ENCODE measurements around the gene LRRC7.

The LRRC7 gene

DNA sequence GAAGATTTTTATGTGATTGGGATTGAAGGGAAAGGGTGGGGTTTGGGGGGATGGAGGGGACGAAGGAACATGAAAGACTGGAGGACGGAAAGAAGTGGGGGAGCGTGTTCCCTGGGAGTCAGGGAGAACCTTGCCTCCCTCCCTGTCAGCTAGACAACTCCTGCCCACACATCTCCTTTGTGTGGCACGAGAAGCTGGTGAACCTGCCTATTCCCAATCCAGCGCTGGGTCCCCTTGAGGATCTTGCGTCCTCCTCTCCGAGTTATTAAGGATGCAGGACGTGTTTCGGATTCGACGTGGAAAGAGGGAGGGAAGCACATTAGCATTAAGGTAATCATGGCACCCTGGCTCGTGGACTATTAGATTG lies 1.4 kb downstream of the LRRC7 start:
- Mint-ChIP-seq H3K4me3 (peak overlapping the region; percentile 66), H3K4me1 (peaks cover 24% of the 10 kb centered on the region), H3K27ac (no peak overlapping the region), H3K9me3 (peaks cover 0 to 5% of the 10 kb centered on the region in 2 donors), H3K27me3 (peaks cover 51% of the 10 kb centered on the region)
- no peak for ATAC-seq
- DNase-seq: no peak

DNA sequence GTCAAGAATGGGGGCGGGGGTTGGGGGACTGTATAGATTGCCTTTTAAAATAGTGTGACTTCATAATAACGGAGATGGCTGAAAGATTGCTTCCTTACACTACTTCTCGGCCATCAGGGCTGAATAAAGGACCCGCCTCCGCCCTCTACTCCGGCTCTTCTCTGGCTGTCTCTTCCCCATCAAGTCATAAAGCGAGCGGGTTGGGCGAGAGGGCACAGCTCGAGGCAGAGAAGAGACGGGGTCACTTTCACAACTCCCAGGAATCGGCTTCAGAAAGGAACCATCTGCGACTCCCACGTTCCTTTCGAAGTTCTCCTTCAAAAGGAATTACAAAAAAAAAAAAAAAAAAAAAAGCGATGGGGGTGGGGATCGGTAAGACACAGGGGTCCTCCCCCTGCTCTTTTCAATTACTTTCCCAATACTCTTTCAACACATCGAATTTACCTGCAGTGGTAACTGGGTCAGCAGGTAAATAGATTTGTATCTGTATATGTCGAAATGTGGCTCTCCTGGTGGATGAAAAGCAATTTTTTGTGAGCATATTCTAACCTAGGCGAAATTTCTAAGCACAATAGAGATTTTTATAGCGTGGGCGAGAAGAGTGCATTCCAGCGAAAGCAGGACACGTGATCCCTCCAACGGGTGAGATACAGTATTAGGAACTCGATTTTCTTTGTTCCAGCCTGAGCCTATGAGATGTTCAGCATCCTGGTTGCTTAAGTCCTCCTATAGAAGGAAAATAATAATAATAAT lies 2.0 kb downstream of the LRRC7 start:
- no peak overlapping the region for H3K27ac Mint-ChIP-seq
- H3K4me1 Mint-ChIP-seq: peaks cover 24% of the 10 kb centered on the region
- no peak for ATAC-seq
- peak overlapping the region; percentile 66 for H3K4me3 Mint-ChIP-seq
- H3K9me3 Mint-ChIP-seq: peaks cover 0 to 5% of the 10 kb centered on the region in 2 donors
- H3K27me3 Mint-ChIP-seq: peaks cover 51% of the 10 kb centered on the region
- no peak for DNase-seq

DNA sequence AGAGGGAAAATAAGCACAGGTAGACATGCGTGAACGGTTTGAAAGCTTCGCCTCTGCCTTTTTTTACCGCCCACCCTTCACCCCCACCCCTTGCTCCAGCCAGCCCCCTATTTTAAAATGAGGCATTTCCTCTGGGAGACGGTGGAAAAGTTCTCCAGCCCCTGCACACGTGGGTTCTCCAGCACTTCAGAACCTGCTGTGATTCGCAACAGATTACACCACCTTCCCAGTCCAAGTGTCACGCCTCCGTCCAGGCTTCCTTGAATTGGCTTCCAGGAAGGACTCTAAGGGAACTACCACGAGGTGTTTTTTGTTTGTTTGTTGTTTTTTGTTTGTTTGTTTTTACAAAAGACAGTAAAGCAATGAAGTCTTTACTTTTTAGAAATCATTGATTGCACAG lies 2.6 kb downstream of the LRRC7 start:
- H3K27ac Mint-ChIP-seq: no peak overlapping the region
- ATAC-seq (no peak), DNase-seq (no peak)
- peaks cover 51% of the 10 kb centered on the region for H3K27me3 Mint-ChIP-seq
- H3K4me1 Mint-ChIP-seq: peaks cover 24% of the 10 kb centered on the region
- H3K9me3 Mint-ChIP-seq: peaks cover 0 to 5% of the 10 kb centered on the region in 2 donors
- H3K4me3 Mint-ChIP-seq: no peak overlapping the region

DNA sequence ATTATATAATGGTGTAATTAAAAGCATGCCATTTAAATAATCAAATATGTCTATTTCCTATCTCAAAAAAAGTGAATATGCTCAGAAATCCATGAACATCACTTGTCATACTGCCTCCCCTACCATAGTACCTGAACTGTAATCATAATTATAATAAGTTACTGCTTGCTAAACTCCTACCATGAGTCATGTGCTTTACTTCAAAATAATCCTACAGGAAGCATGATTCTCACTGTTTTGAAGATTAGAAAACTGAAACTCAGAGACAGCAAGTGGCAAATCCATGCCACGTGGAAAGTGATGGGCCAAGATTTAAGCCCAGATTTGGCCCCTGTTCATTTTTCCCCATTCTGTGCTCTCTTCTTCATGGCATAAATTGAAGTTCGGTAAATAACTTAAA lies 5.2 kb downstream of the LRRC7 start:
- ATAC-seq (no peak), DNase-seq (no peak)
- peaks cover 0 to 5% of the 10 kb centered on the region in 2 donors for H3K9me3 Mint-ChIP-seq
- H3K4me1 Mint-ChIP-seq: peaks cover 16% of the 10 kb centered on the region
- H3K4me3 Mint-ChIP-seq: no peak overlapping the region
- peaks cover 31% of the 10 kb centered on the region for H3K27me3 Mint-ChIP-seq
- no peak overlapping the region for H3K27ac Mint-ChIP-seq

DNA sequence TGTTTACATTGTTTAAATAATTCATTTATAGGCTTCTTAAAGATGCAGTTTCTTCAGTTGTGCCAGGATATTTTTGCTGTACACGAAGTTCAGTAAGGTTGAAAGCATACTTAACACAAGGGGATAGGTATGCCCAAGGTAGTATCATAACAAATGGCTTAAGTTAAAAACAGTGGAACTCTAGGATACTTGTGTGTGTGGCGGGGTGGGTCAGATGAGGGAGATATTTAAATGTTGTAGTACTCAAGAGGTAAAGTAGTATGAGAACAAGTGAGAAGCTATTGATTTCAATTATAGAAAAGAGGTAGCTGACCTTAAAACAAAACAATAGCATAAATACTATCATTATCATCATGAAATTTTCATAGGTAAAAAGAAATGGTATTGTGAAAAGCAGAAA lies 6.2 kb downstream of the LRRC7 start:
- Mint-ChIP-seq H3K27me3 (peaks cover 21% of the 10 kb centered on the region), H3K27ac (no peak overlapping the region), H3K9me3 (peaks cover 0 to 3% of the 10 kb centered on the region in 2 donors), H3K4me3 (no peak overlapping the region), H3K4me1 (peaks cover 8% of the 10 kb centered on the region)
- ATAC-seq: no peak
- DNase-seq: no peak

DNA sequence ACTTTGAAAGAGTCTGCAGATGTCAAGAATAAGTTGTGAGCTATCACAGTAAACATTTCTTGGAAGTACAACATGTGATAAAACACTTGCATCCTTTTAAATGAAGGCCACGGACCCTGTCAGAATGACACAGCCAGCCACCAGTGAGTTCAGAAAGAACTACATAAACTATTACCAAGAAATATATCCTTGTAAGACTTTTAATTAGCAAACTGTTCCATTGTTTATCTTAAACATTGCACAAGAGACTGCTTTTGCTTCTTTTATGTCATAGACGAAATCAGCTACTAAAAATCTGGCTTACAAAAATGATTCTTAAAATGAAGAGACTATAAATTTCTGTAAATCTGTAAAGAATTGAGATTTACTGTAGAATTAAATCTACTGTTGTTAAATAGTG lies 17.9 kb downstream of the LRRC7 start:
- Mint-ChIP-seq H3K9me3 (no peaks in the 10 kb centered on the region), H3K4me3 (no peak overlapping the region), H3K27me3 (no peaks in the 10 kb centered on the region), H3K4me1 (no peaks in the 10 kb centered on the region), H3K27ac (no peak overlapping the region)
- ATAC-seq: no peak
- DNase-seq: no peak

DNA sequence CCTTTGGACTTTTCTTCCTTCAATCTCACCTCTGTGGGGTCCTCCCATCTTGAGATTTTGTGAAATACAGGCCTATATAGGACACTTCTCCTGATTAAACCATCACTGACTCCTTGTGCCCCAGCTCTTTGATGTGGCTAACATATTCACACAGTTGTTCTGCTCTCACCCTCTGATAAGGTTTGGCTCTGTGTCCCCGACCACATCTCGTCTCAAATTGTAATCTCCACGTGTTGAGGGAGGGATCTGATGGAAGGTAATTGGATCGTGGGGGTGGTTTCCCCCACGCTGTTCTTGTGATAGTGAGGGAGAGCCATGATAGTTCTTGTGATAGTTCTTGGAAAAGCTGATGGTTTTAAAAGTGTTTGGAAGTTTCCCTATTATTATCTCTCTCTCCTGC lies 19.7 kb downstream of the LRRC7 start:
- Mint-ChIP-seq H3K27ac (peak overlapping the region in 1 of 2 donors; percentile 6), H3K9me3 (no peaks in the 10 kb centered on the region), H3K4me3 (no peak overlapping the region), H3K4me1 (no peaks in the 10 kb centered on the region), H3K27me3 (no peaks in the 10 kb centered on the region)
- ATAC-seq: no peak
- DNase-seq: no peak

DNA sequence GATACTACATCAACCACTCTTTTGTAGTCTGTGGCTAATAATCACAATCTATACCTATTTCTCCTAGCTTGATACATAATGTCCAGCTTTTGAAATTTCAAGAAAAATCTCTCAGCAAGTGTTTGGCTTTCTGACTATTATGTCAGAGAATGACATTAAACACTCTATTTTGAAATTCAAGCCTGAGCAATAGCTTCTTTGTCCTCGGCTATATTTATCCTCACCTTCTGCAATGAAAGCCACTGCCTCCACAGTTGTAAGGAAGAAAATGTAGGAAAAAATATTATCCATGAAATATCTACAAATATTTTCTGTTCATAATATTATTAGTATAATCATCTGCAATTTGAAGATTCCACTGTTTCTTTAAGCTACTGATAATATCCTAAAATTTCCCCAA lies 22.1 kb downstream of the LRRC7 start:
- ATAC-seq (no peak), DNase-seq (no peak)
- Mint-ChIP-seq H3K4me1 (no peaks in the 10 kb centered on the region), H3K27me3 (no peaks in the 10 kb centered on the region), H3K4me3 (no peak overlapping the region), H3K27ac (no peak overlapping the region), H3K9me3 (no peaks in the 10 kb centered on the region)

DNA sequence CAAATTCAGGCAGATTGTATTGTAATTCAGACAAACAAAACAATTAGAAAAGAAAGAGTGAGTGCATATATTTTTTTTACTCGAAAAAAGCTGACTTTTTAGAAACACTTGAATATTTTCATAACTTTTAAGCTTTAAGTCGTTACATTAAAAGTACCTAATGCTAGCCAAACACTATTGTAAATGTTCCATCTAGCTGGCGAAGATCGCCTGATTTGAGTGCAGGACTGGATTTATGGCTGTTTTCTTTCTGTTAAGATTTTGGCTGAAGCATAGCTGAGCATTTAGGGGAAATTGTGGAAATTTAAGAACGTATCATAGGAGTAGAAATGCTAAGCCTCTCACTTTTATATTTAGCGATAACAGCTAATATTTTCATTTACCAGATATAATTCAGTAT lies 24.6 kb downstream of the LRRC7 start:
- H3K4me3 Mint-ChIP-seq: no peak overlapping the region
- DNase-seq (no peak), ATAC-seq (no peak)
- H3K27ac Mint-ChIP-seq: no peak overlapping the region
- H3K27me3 Mint-ChIP-seq: no peaks in the 10 kb centered on the region
- no peaks in the 10 kb centered on the region for H3K4me1 Mint-ChIP-seq
- no peaks in the 10 kb centered on the region for H3K9me3 Mint-ChIP-seq

DNA sequence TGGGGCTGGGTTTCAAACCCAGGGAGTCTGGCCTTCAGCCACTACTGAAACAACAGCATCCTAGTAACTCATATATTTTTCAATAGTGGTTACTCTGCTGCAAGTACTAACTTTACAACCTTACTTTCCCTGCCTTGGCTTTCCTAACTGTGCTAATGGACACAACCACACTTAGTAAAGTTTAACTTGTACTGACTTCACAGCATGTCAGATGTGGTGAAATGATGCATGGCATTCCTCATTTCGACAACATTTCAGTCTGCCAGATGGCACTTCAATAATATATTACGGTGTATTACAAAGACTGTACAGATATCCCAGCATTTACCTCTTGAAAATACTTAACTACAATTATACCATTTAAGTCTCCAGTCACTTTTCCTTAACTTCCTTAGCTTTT lies 27.8 kb downstream of the LRRC7 start:
- Mint-ChIP-seq H3K4me3 (no peak overlapping the region), H3K27me3 (no peaks in the 10 kb centered on the region), H3K4me1 (no peaks in the 10 kb centered on the region), H3K9me3 (no peaks in the 10 kb centered on the region), H3K27ac (no peak overlapping the region)
- ATAC-seq (no peak), DNase-seq (no peak)

DNA sequence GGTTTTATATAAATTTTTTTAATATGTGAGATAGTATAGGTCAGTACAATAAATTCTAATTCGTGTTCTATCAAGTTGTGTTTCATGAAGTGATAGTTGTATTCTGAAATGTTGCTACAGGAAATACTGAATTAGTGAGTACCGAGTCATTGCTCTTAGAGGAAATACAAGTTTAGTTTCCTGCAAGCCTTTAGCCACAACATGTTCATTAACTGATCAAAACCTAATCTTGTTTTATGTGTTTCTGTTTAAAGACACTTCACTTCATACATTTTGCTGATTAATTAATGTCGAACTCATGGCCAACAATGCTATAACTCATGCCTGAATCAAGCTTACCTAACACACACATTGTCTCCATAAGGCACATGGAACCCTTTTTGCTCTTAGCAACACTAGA lies 43.6 kb downstream of the LRRC7 start:
- ATAC-seq (no peak), DNase-seq (no peak)
- Mint-ChIP-seq H3K27ac (no peak overlapping the region), H3K4me3 (no peak overlapping the region), H3K4me1 (no peaks in the 10 kb centered on the region), H3K9me3 (no peaks in the 10 kb centered on the region), H3K27me3 (no peaks in the 10 kb centered on the region)

DNA sequence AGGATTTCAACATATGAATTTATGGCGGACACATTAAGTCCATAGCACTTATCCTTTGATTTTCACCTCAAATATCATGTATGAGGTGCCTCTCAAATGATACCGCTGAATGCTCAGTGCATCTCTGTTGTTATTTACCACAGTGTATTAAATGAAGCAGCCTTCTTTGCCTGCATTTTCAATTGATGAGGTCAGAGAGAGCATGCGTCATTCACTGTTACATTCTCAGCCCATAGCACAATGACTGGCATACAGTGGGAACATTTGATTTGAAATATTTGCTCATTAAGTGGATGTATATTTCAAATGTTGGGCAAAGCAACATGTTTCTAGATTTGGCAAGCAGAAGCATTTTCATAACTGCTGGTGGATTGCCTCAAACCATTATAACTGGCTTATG lies 45.7 kb downstream of the LRRC7 start:
- no peaks in the 10 kb centered on the region for H3K9me3 Mint-ChIP-seq
- no peak overlapping the region for H3K4me3 Mint-ChIP-seq
- no peak for DNase-seq
- no peak for ATAC-seq
- no peak overlapping the region for H3K27ac Mint-ChIP-seq
- H3K27me3 Mint-ChIP-seq: no peaks in the 10 kb centered on the region
- H3K4me1 Mint-ChIP-seq: no peaks in the 10 kb centered on the region

DNA sequence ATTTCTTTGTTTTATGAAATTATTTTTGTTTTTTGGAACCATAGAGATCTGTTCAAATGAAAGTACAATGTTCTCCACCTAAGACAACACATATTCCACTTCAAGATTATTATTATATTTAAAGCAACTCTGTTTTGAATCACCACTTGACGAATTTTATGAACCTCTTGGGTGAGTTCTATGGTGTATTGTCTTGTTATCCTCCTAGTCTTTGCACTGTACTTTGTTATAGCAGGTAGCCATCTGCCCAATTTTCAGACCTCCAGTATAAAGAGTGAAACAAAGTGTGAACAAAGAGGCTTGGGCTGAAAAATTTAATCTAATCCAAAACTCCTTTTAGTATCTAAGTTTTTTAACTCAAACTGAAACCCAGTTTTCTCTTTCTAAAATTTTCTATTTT lies 71.0 kb downstream of the LRRC7 start:
- ATAC-seq: no peak
- peaks cover 0 to 7% of the 10 kb centered on the region in 2 donors for H3K9me3 Mint-ChIP-seq
- no peak for DNase-seq
- H3K27ac Mint-ChIP-seq: no peak overlapping the region
- no peaks in the 10 kb centered on the region for H3K4me1 Mint-ChIP-seq
- H3K4me3 Mint-ChIP-seq: no peak overlapping the region
- no peaks in the 10 kb centered on the region for H3K27me3 Mint-ChIP-seq

DNA sequence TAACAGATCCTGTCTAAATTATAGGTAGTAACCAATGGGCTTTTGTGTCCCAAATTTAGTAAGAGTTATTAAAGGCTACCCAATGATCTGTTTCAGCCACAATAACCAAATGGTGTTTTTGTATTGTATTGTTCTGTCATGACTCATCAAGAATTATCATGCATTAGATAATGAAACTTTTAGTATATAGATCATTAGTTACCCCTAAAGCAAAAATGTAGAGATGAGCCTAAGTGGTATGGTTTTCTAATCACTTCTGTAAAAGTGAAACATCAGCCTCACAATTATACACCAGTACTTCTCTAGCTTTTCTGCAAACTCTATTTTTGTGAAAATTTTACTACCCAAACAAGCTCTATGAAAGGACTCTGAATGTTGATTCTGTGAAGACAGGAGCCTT lies 71.4 kb downstream of the LRRC7 start:
- H3K27ac Mint-ChIP-seq: peak overlapping the region in 1 of 2 donors; percentile 26
- DNase-seq: no peak
- no peak overlapping the region for H3K4me3 Mint-ChIP-seq
- H3K27me3 Mint-ChIP-seq: no peaks in the 10 kb centered on the region
- H3K9me3 Mint-ChIP-seq: peaks cover 0 to 7% of the 10 kb centered on the region in 2 donors
- H3K4me1 Mint-ChIP-seq: no peaks in the 10 kb centered on the region
- no peak for ATAC-seq

DNA sequence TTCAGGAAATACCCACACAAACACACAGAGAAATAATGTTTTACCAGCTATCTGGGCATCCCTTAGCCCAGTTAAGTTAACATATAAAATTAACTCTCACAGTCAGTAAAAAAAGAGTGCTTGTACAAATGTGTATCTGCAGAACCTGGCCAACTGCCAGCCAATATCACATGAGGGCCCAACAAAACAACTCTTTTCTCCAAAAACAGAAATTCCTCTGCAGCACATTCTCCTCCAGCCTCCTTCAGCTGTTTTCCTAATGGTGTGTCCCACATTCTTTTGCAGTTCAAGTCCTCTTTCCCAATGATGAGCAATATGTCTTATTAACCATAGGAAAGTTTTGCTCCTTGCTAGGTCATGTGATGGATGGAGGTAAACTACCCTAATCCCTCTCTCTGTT lies 75.5 kb downstream of the LRRC7 start:
- Mint-ChIP-seq H3K9me3 (no peaks in the 10 kb centered on the region), H3K27ac (no peak overlapping the region), H3K27me3 (no peaks in the 10 kb centered on the region), H3K4me3 (no peak overlapping the region), H3K4me1 (no peaks in the 10 kb centered on the region)
- no peak for ATAC-seq
- DNase-seq: no peak

DNA sequence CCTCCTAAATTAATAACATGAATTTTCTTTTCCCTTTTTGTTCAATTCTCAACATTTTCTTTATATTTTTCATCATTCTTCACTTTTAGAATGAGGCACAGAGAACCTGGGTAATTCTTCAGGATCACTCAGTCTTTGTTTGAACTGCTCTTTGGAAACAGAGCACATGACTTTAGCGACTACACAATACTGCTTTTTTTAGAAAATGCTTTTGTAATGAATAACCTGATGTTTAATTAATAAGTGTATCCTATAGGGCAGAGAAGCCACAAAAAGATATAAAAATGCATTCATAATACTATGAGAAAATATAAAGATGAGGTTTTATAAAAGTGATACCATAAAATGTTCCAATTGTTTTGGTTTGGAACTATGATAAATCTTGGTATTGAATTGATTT lies 77.8 kb downstream of the LRRC7 start:
- H3K9me3 Mint-ChIP-seq: no peaks in the 10 kb centered on the region

DNA sequence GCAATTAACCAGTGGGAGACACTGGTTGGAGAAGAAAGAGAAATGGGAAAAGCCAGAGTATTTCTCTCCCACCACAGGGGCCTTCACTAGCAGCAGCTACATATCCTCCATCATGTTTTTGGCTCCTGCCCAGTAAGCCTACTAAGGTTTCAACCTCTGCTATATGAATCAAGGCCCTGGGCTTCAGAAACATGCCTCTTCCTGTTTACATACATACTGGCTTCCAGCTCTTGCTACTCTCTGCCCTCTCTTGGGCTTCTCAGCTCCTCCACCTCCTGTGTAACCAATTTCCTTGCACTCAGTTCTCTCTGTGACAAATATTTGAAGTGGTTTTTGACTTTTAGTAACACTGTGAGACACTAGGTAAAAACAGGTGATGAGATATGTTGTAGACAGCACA lies 80.8 kb downstream of the LRRC7 start:
- peak overlapping the region in 1 of 2 donors; percentile 74 for H3K27ac Mint-ChIP-seq
- no peak overlapping the region for H3K4me3 Mint-ChIP-seq
- DNase-seq (no peak), ATAC-seq (peak; percentile 60)
- no peaks in the 10 kb centered on the region for H3K9me3 Mint-ChIP-seq
- no peaks in the 10 kb centered on the region for H3K27me3 Mint-ChIP-seq
- no peaks in the 10 kb centered on the region for H3K4me1 Mint-ChIP-seq

More for the DNA sequence above, 77.8 kb downstream of the LRRC7 start:
- Mint-ChIP-seq H3K27me3 (no peaks in the 10 kb centered on the region), H3K4me3 (no peak overlapping the region), H3K27ac (no peak overlapping the region), H3K4me1 (no peaks in the 10 kb centered on the region)
- ATAC-seq (no peak), DNase-seq (no peak)
